ENCODE data around the gene USP3.

Gene USP3

GRCh38 chr15:63638839-63639238 lies 134.4 kb downstream of the USP3 start:
- H3K27ac ChIP-seq (ENCODE audit: low read depth, low read length): no peak overlapping the region
- no peak overlapping the region for H2BK5ac ChIP-seq (ENCODE audit: low read length)
- no peak overlapping the region for H3K23ac ChIP-seq (ENCODE audit: low read length)
- no peak overlapping the region for H3K4me3 ChIP-seq (ENCODE audit: low read length)
- peaks cover 2% of the 10 kb centered on the region for H3K36me3 ChIP-seq (ENCODE audit: control insufficient read depth, insufficient read depth, low read length)
- H2AK5ac ChIP-seq (ENCODE audit: low read length): no peak overlapping the region
- no peak overlapping the region for H2BK120ac ChIP-seq (ENCODE audit: low read depth, low read length)
- no peaks in the 10 kb centered on the region for H3K27me3 ChIP-seq (ENCODE audit: insufficient read depth, low read length, poor library complexity)
- no peak overlapping the region for H3K9ac ChIP-seq (ENCODE audit: low read length)
- no peak for DNase-seq
- H3K79me1 ChIP-seq (ENCODE audit: low read length): no peaks in the 10 kb centered on the region
- no peak overlapping the region for H3K56ac ChIP-seq (ENCODE audit: low read length)
- no peak overlapping the region for H3K18ac ChIP-seq (ENCODE audit: low read length)
- no peak overlapping the region for H3K4me2 ChIP-seq (ENCODE audit: low read length)
- H2BK15ac ChIP-seq (replicated peaks; ENCODE audit: low read depth): no peak overlapping the region
- no peaks in the 10 kb centered on the region for H3K4me1 ChIP-seq (ENCODE audit: control insufficient read depth, low read depth, low read length)
- WGBS (ENCODE audit: extremely low coverage, insufficient coverage, low lambda C conversion rate): no CpG with 5 or more reads among the region's 1 CpG
- no peak overlapping the region for H4K5ac ChIP-seq (ENCODE audit: low read length)
- H3K4ac ChIP-seq (ENCODE audit: low read depth, low read length): no peak overlapping the region
- H3K79me2 ChIP-seq (ENCODE audit: control insufficient read depth, insufficient read depth, low read length): no peaks in the 10 kb centered on the region
- no peak overlapping the region for H4K8ac ChIP-seq (ENCODE audit: low read depth, low read length)

- H3K79me2 ChIP-seq (ENCODE audit: control insufficient read depth, insufficient read depth, low read length): no peaks in the 10 kb centered on the region
- no peaks in the 10 kb centered on the region for H3K4me1 ChIP-seq (ENCODE audit: control insufficient read depth, low read depth, low read length)
- no peak overlapping the region for H4K5ac ChIP-seq (ENCODE audit: low read length)
- H3K23ac ChIP-seq (ENCODE audit: low read length): no peak overlapping the region
- WGBS (ENCODE audit: extremely low coverage, insufficient coverage, low lambda C conversion rate): no CpG with 5 or more reads among the region's 3 CpGs
- H2BK5ac ChIP-seq (ENCODE audit: low read length): no peak overlapping the region
- no peak overlapping the region for H3K27ac ChIP-seq (ENCODE audit: low read depth, low read length)
- H3K4me2 ChIP-seq (ENCODE audit: low read length): no peak overlapping the region
- H3K9ac ChIP-seq (ENCODE audit: low read length): no peak overlapping the region
- H4K8ac ChIP-seq (ENCODE audit: low read depth, low read length): no peak overlapping the region
- no peak for DNase-seq
- no peaks in the 10 kb centered on the region for H3K79me1 ChIP-seq (ENCODE audit: low read length)
- no peak overlapping the region for H3K4me3 ChIP-seq (ENCODE audit: low read length)
- H3K4ac ChIP-seq (ENCODE audit: low read depth, low read length): no peak overlapping the region
- H2AK5ac ChIP-seq (ENCODE audit: low read length): no peak overlapping the region
- H3K36me3 ChIP-seq (ENCODE audit: control insufficient read depth, insufficient read depth, low read length): peaks cover 2% of the 10 kb centered on the region
- H3K18ac ChIP-seq (ENCODE audit: low read length): no peak overlapping the region
- no peak overlapping the region for H2BK15ac ChIP-seq (replicated peaks; ENCODE audit: low read depth)
- no peak overlapping the region for H2BK120ac ChIP-seq (ENCODE audit: low read depth, low read length)
- H3K27me3 ChIP-seq (ENCODE audit: insufficient read depth, low read length, poor library complexity): no peaks in the 10 kb centered on the region
- H3K56ac ChIP-seq (ENCODE audit: low read length): no peak overlapping the region
Observed at GRCh38 chr15:63640146-63640545, 135.8 kb downstream of the USP3 start.
